PC-3 (cell line): Measurements from ENCODE around the gene CD48. TPM values are rescaled to one million over a fixed set of nuclear protein-coding genes. Genes with fewer than 3 reads are reported as not detected.

ENCODE experiments used
- ATAC-seq: fragments of 200-7000 bp; cut with Tn5 transposase; 2 replicates; pipeline ENCODE4 v1.9.1; 2020; ENCODE audit warnings: mild to moderate bottlenecking, moderate library complexity
- BruUV-seq: library from RNA; stranded (reverse); fragments of 400-500 nt; replicated peaks from 2 replicates; lab custom pipeline; 2021; lab: Mats Ljungman, UMichigan
- CTCF ChIA-PET: fragments of 300-600 bp; sonication (Branson Sonifier 250); formaldehyde crosslinking; loops from one replicate; lab custom pipeline; 2022; ENCODE audit warnings: antibody characterized with exemption; lab: Charles Lee
- POLR2A ChIA-PET: fragments of 300-600 bp; sonication (Branson Sonifier 250); formaldehyde crosslinking; loops from one replicate; lab custom pipeline; 2022; ENCODE audit warnings: antibody characterized with exemption; ENCODE audit not compliant: unreplicated experiment; lab: Charles Lee
- DNase-seq: peaks from one replicate; pipeline ENCODE4 v3.0.0-alpha.2; 2015
- H2AFZ ChIP-seq: fragments of 300-600 bp; sonication (generic); 2 replicates; pipeline ENCODE4 v1.6.0; 2016; ENCODE audit warnings: antibody characterized with exemption, low read length
- H3F3A ChIP-seq: fragments of 300-600 bp; sonication (generic); one replicate; pipeline ENCODE4 v1.6.0; 2017; ENCODE audit warnings: antibody characterized with exemption, low read length, control low read depth, mild to moderate bottlenecking; ENCODE audit not compliant: unreplicated experiment
- H3K27ac ChIP-seq: fragments of 300-600 bp; sonication (generic); 2 replicates; pipeline ENCODE4 v1.5.1; 2016; ENCODE audit warnings: mild to moderate bottlenecking, low read length
- H3K27me3 ChIP-seq: fragments of 300-600 bp; sonication (generic); 2 replicates; pipeline ENCODE4 v1.6.1; 2016; ENCODE audit warnings: low read length, mixed read lengths
- H3K36me3 ChIP-seq: fragments of 300-600 bp; sonication (generic); 2 replicates; pipeline ENCODE4 v1.6.1; 2016; ENCODE audit warnings: low read depth, mixed run types, low read length, mixed read lengths
- H3K4me1 ChIP-seq: fragments of 300-600 bp; sonication (generic); 2 replicates; pipeline ENCODE4 v1.5.1; 2016; ENCODE audit warnings: low read length; ENCODE audit not compliant: insufficient read depth
- H3K4me2 ChIP-seq: fragments of 300-600 bp; sonication (generic); 2 replicates; pipeline ENCODE4 v1.6.0; 2016; ENCODE audit warnings: low read length
- H3K4me3 ChIP-seq: fragments of 300-600 bp; sonication (generic); 2 replicates; pipeline ENCODE4 v1.5.1; 2016; ENCODE audit warnings: mild to moderate bottlenecking, low read length, mixed read lengths
- H3K79me2 ChIP-seq: fragments of 300-600 bp; sonication (generic); 2 replicates; pipeline ENCODE4 v1.6.1; 2017; ENCODE audit warnings: low read length, mixed read lengths
- H3K9ac ChIP-seq: fragments of 300-600 bp; sonication (generic); 2 replicates; pipeline ENCODE4 v1.6.0; 2016; ENCODE audit warnings: mild to moderate bottlenecking, low read length
- H3K9me2 ChIP-seq: fragments of 300-600 bp; sonication (generic); replicated peaks from 2 replicates; pipeline ENCODE4 v1.6.1; 2016; ENCODE audit warnings: mixed run types, low read length, mixed read lengths
- H3K9me3 ChIP-seq: fragments of 300-600 bp; sonication (generic); 2 replicates; pipeline ENCODE4 v1.6.1; 2016; ENCODE audit warnings: low read length, mixed read lengths
- H4K20me1 ChIP-seq: fragments of 300-600 bp; sonication (generic); 2 replicates; pipeline ENCODE4 v1.6.1; 2016; ENCODE audit warnings: low read length, mixed read lengths
- EZH2 ChIP-seq: fragments of 300-600 bp; sonication (generic); IDR thresholded peaks from one replicate; pipeline ENCODE4 v1.6.1; 2017; ENCODE audit warnings: antibody characterized with exemption, mild to moderate bottlenecking, low read length; ENCODE audit not compliant: unreplicated experiment
- EZH2phosphoT487 ChIP-seq: fragments of 300-600 bp; sonication (generic); IDR thresholded peaks from 2 replicates; pipeline ENCODE4 v1.6.1; 2018; ENCODE audit warnings: mild to moderate bottlenecking, antibody characterized with exemption, low read length, borderline replicate concordance
- intact Hi-C: fragments of 100-400 bp; cut with micrococcal nuclease; formaldehyde crosslinking; loops from 2 replicates; pipeline ENCODE4 v1.9.0; 2023
- total RNA-seq: library from RNA; depleted of rRNA; stranded (reverse); fragments of >200 nt; gene quantifications from 2 replicates; pipeline ENCODE4 v1.2.3, GENCODE V29; 2014
- TF ChIP-seq, protein P1 (sequence below): fragments of 300-600 bp; sonication (generic); conservative IDR thresholded peaks from 2 replicates; pipeline ENCODE4 v1.5.1; 2017; ENCODE audit warnings: antibody characterized with exemption, low read depth, mild to moderate bottlenecking, low read length

The CD48 gene
- total RNA-seq, 1 experiment from 2014 or later: not detected

- no peaks in the 10 kb centered on the region for H3K36me3 ChIP-seq
- H3K27me3 ChIP-seq: peaks cover 91% of the 10 kb centered on the region
- H3K9me2 ChIP-seq: no peaks in the 10 kb centered on the region
- no peak overlapping the region for H2AFZ ChIP-seq
- H3K9me3 ChIP-seq: no peaks in the 10 kb centered on the region
- DNase-seq (no peak), ATAC-seq (no peak)
- H4K20me1 ChIP-seq: no peaks in the 10 kb centered on the region
- CTCF ChIA-PET: no interaction called here
- POLR2A ChIA-PET: no interaction called here
- no peak overlapping the region for H3K9ac ChIP-seq
- no peaks in the 10 kb centered on the region for H3K79me2 ChIP-seq
- intact Hi-C loops: no loop called here
- H3K4me1 ChIP-seq: no peaks in the 10 kb centered on the region
- BruUV-seq: no TSS peak
- no peak overlapping the region for H3K4me2 ChIP-seq
- TF ChIP-seq, protein P1, sequence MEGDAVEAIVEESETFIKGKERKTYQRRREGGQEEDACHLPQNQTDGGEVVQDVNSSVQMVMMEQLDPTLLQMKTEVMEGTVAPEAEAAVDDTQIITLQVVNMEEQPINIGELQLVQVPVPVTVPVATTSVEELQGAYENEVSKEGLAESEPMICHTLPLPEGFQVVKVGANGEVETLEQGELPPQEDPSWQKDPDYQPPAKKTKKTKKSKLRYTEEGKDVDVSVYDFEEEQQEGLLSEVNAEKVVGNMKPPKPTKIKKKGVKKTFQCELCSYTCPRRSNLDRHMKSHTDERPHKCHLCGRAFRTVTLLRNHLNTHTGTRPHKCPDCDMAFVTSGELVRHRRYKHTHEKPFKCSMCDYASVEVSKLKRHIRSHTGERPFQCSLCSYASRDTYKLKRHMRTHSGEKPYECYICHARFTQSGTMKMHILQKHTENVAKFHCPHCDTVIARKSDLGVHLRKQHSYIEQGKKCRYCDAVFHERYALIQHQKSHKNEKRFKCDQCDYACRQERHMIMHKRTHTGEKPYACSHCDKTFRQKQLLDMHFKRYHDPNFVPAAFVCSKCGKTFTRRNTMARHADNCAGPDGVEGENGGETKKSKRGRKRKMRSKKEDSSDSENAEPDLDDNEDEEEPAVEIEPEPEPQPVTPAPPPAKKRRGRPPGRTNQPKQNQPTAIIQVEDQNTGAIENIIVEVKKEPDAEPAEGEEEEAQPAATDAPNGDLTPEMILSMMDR: no peak
- TF ChIP-seq EZH2phosphoT487 (no peak), EZH2 (no peak)
- H3F3A ChIP-seq: no peaks in the 10 kb centered on the region
- H3K27ac ChIP-seq: no peak overlapping the region
- H3K4me3 ChIP-seq: no peak overlapping the region
These were observed 65.4 kb downstream of the CD48 start for GRCh38 chr1:160646180-160646579.

GRCh38 chr1:160645386-160646130 lies 66.1 kb downstream of the CD48 start:
- H3K9me2 ChIP-seq: no peaks in the 10 kb centered on the region
- H4K20me1 ChIP-seq: no peaks in the 10 kb centered on the region
- peaks cover 86% of the 10 kb centered on the region for H3K27me3 ChIP-seq
- H3K4me1 ChIP-seq: no peaks in the 10 kb centered on the region
- no peak overlapping the region for H2AFZ ChIP-seq
- POLR2A ChIA-PET: no interaction called here
- no peak overlapping the region for H3K4me3 ChIP-seq
- ATAC-seq: no peak
- no peaks in the 10 kb centered on the region for H3K36me3 ChIP-seq
- no peaks in the 10 kb centered on the region for H3K9me3 ChIP-seq
- no peaks in the 10 kb centered on the region for H3F3A ChIP-seq
- TF ChIP-seq, protein P1: no peak
- intact Hi-C loops: no loop called here
- no peak overlapping the region for H3K4me2 ChIP-seq
- BruUV-seq: no TSS peak
- no peak for DNase-seq
- H3K79me2 ChIP-seq: no peaks in the 10 kb centered on the region
- CTCF ChIA-PET: no interaction called here
- H3K9ac ChIP-seq: no peak overlapping the region
- H3K27ac ChIP-seq: no peak overlapping the region

- POLR2A ChIA-PET: no interaction called here
These were observed 67.2 kb downstream of the CD48 start for GRCh38 chr1:160644399-160644798.

More at GRCh38 chr1:160644399-160644798, 67.2 kb downstream of the CD48 start:
- intact Hi-C loops: no loop called here
- H3K9ac ChIP-seq: no peak overlapping the region
- ATAC-seq (no peak), DNase-seq (no peak)
- no peak overlapping the region for H2AFZ ChIP-seq
- H3K79me2 ChIP-seq: no peaks in the 10 kb centered on the region
- TF ChIP-seq, protein P1: no peak
- TF ChIP-seq EZH2 (no peak), EZH2phosphoT487 (no peak)
- no peak overlapping the region for H3K4me2 ChIP-seq
- H3K27ac ChIP-seq: no peak overlapping the region
- H3K4me1 ChIP-seq: no peaks in the 10 kb centered on the region
- BruUV-seq: no TSS peak
- H3K27me3 ChIP-seq: peaks cover 84% of the 10 kb centered on the region
- H3K9me3 ChIP-seq: no peaks in the 10 kb centered on the region
- H3K36me3 ChIP-seq: no peaks in the 10 kb centered on the region
- no peaks in the 10 kb centered on the region for H3K9me2 ChIP-seq
- H3F3A ChIP-seq: no peaks in the 10 kb centered on the region
- no peaks in the 10 kb centered on the region for H4K20me1 ChIP-seq
- H3K4me3 ChIP-seq: no peak overlapping the region
- CTCF ChIA-PET: no interaction called here
